Measurements from ENCODE around the gene IFT80.

IFT80 gene

DNA sequence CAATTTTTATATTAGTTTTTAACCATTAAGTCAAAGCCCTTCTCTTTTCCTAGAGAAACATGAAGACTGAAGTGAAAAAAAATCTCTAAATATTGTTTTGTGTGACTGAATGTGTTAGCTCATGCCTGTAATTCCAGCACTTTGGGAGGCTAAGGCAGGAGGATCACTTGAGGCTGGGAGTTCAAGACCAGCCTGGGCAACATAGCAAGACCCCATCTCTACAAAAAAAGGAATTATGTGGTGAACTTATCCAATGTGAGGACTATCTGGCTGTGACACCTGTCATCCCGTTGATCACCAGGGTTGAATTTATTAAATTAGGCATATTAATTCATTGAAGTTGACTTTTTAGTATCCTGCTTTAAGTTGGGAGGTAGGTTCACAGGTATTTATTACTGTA is 13.5 kb upstream of the IFT80 start:
- no peak for TF ChIP-seq CTCF (IDR thresholded peaks at IDR 0.05; ENCODE audit: low read length, missing control alignments)
- no peak overlapping the region for H3K4me3 ChIP-seq (replicated peaks; ENCODE audit: low read depth, low read length)
- no peak for DNase-seq (ENCODE audit: low read depth)

GRCh38 chr3:160409812-160410610 is 11.0 kb upstream of the IFT80 start:
- H3K4me3 ChIP-seq (replicated peaks; ENCODE audit: low read depth, low read length): no peak overlapping the region
- TF ChIP-seq CTCF (IDR thresholded peaks at IDR 0.05; ENCODE audit: low read length, missing control alignments): no peak
- peak; percentile 51 for DNase-seq (ENCODE audit: low read depth)

- TF ChIP-seq CTCF (IDR thresholded peaks at IDR 0.05; ENCODE audit: low read length, missing control alignments): no peak
- peak overlapping the region; percentile 96 for H3K4me3 ChIP-seq (replicated peaks; ENCODE audit: low read depth, low read length)
- DNase-seq (ENCODE audit: low read depth): peak; percentile 58
These were observed 4.9 kb upstream of the IFT80 start for GRCh38 chr3:160403796-160404470.

DNA sequence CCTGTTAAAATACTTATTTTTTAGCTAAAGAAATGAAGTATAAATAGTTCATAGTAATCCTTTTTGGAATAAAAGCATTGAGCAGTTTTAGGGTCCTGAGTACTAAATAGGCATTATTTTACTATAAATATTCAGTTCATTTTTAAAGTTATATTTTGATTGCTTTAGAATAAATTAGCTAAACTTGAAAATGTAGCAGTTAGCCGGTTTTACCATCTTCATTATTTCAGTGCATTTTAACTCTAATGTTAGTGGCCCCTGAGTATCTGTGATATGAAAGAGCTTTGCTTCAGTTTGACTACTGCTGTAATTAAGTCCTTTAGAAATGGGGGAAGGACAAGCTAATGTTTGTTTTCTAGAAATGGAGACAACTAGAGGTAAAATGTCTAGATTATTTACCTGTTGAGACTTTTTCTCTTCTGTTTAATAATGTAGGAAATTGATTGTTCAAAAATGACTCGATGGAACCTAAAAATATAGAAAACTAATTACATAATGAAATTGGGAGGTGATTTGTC is 4.1 kb upstream of the IFT80 start:
- peak overlapping the region; percentile 96 for H3K4me3 ChIP-seq (replicated peaks; ENCODE audit: low read depth, low read length)
- TF ChIP-seq CTCF (IDR thresholded peaks at IDR 0.05; ENCODE audit: low read length, missing control alignments): no peak

DNA sequence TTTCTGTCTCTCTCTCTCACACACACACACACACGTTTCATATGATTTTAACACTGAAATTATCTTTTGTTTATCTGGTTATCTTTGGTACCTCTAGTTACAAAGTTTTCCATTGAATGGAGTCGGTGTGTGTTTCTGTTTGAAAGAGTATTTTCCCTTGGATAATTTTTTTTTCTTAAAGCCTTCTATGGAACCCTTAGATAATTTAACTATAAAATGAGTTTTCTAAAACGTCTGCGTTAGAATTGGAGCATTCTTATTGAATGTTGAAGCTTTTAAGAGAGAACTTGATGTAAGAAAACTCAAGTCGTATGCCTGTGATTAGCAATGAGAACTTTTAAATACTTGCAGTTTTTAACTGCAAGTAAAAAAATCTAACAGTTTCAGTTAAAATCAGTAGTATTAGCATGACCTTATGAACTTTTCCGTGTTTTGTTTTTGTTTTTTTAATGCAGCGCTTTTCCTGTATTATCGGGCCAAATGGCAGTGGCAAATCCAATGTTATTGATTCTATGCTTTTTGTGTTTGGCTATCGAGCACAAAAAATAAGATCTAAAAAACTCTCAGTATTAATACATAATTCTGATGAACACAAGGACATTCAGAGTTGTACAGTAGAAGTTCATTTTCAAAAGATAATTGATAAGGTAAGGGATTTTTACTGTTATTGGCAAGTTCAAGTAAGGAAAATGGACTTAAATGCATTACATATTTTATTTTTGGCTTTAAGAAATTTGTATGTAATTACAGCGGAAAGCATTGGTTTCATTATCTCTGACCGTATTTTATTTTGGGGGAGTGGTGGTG is 3.4 kb upstream of the IFT80 start:
- DNase-seq (ENCODE audit: low read depth): peak; percentile 29
- peak overlapping the region; percentile 96 for H3K4me3 ChIP-seq (replicated peaks; ENCODE audit: low read depth, low read length)
- TF ChIP-seq CTCF (IDR thresholded peaks at IDR 0.05; ENCODE audit: low read length, missing control alignments): no peak

More for the DNA sequence above, 4.1 kb upstream of the IFT80 start:
- DNase-seq (ENCODE audit: low read depth): peak; percentile 36

GRCh38 chr3:160401291-160402095 is 2.5 kb upstream of the IFT80 start:
- DNase-seq (ENCODE audit: low read depth): peak; percentile 87

More at GRCh38 chr3:160401291-160402095, 2.5 kb upstream of the IFT80 start:
- no peak for TF ChIP-seq CTCF (IDR thresholded peaks at IDR 0.05; ENCODE audit: low read length, missing control alignments)
- peak overlapping the region; percentile 96 for H3K4me3 ChIP-seq (replicated peaks; ENCODE audit: low read depth, low read length)
